H4 (cell line): ENCODE measurements around the gene GNPTG. TPM values are rescaled to one million over a fixed set of nuclear protein-coding genes. Genes with fewer than 3 reads are reported as not detected.
A peak's percentile ranks its signal among the peaks of the same experiment; 100 is the strongest.
"Not testable (repeated sequence)": the region's sequence is repeated elsewhere in the genome, so short reads cannot be mapped to it uniquely, and the experiment has no call there.

Source experiments
- DNase-seq: peaks from one replicate; pipeline ENCODE4 v3.0.0-alpha.2; 2015; ENCODE audit warnings: low spot score
- total RNA-seq: library from RNA; depleted of rRNA; stranded (reverse); fragments of >200 nt; shearing (Covaris generic); gene quantifications from 2 replicates; pipeline ENCODE4 v1.2.3, GENCODE V29; 2014

The GNPTG gene
- total RNA-seq, 1 experiment from 2014 or later, result 37.1 TPM

DNA sequence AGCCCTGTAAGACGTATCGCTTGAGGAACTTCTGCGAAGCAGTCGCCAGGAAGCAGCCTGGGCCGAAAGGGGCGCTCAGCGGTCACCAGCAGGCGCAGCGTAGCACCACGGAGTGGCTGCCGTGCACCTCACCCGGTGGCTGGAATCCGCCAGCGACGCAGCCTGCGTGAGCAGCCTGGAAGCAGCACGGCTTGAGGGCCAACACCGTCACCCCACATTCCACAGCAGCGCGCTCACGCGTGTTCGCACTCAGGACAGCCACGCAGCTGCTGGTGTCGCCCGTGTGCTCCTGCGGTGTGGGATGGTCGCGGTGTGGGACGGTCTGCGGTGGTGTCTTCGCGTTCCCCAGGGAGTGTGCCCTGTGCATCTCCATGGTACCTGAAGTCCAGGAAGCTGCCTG lies 32.7 kb upstream of the GNPTG start:
- DNase-seq, result no peak

DNA sequence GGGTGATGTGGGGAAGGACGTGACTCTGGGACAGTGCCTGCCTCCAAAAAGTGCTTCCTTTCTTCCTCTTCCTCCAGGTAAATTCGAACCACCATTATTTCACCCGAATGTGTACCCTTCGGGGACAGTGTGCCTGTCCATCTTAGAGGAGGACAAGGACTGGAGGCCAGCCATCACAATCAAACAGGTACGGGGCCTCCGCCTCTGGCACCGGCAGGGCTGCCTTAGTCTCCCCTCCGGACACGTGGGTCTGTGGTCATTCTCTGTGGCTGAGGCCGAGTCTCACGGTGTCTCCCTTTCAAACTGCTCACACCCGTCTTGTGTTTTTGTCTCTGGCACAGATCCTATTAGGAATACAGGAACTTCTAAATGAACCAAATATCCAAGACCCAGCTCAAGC lies 31.6 kb upstream of the GNPTG start:
- DNase-seq, result no peak

GRCh38 chr16:1320658-1321240 lies 31.0 kb upstream of the GNPTG start:
- no peak for DNase-seq

DNA sequence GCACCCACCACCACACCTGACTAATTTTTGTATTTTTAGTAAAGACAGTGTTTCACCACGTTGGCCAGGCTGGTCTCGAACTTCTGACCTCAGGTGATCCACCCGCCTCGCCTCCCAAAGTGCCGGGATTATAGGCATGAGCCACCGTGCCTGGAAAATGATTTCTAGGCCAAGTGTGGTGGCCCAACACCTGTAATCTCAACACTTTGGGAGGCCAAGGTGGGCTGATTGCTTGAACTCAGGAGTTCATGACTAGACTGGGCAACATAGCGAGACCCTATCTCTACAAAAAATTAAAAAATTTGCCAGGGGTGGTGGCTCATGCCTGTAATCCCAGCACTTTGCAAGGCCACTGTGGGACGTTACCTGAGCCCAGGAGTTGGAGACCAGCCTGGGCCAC lies 29.3 kb upstream of the GNPTG start:
- no peak for DNase-seq

GRCh38 chr16:1323296-1324239 lies 28.2 kb upstream of the GNPTG start:
- DNase-seq, result no peak

DNA sequence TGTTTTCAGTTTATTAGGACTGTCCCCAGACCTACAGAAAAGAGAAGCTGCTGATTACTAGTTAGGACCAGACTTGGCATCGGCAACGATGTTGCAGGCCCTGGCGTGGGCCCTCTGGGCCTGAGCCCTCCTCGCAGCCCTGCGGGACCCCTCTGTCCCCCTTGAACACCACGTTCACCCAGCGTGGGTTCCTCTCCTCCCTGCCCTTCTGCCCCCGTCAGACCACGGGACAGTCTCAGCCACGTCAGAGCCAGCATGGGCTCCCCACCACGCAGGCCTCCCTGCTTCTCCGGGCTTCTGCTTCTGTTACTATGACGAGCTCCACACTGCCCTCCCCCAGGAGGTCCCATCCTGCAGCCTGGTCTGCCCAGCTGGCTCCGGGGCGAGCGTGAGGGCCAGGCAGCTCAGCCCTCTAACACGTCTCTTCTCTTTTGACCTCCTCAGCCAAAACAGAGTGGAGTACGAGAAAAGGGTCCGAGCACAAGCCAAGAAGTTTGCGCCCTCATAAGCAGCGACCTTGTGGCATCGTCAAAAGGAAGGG lies 27.4 kb upstream of the GNPTG start:
- no peak for DNase-seq

DNA sequence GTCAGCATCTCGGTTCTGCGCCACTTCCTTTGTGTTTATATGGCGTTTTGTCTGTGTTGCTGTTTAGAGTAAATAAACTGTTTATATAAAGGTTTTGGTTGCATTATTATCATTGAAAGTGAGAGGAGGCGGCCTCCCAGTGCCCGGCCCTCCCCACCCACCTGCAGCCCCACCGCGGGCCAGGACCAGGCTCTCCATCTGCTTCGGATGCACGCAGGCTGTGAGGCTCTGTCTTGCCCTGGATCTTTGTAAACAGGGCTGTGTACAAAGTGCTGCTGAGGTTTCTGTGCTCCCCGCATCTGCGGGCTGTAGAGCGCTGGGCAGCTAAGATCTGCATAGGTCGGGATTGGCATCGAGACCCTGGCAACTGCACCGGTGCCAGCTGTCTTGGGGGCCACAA lies 26.5 kb upstream of the GNPTG start:
- no peak for DNase-seq

DNA sequence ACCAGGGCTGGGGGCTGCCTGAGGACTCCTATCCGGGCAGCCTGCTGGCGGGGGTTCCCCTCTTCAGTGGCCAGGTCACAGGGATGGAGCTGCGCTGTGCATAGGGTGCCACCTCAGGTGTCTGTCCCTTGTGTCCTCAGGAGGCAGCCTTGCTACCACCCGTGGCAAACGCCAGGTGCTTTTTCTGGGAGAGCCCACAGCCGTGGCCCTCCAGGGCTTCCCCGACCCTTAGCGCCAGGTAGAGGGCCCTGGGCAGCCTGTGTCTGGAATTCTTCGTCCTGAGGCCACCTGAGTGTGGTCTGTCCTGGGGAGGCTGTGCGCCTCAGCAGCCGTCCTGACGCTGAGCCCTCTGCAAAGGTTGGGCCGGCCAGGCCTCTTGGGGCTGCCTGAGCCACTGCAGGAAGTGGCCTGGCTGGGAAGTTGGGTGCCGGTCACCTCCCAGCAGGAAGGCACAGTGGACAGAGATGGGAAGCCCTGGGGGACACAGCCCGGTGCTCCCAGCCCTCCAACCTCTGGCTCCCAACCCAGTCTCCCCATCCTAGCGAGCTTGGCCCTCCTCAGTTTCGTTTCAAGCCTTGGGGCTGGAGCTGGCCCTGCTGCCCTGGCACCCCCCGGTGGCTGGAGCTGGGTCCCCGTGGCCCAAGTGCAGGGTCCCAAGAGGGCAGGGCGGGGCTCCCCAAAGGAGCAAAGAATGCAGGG lies 25.9 kb upstream of the GNPTG start:
- DNase-seq, result no peak

GRCh38 chr16:1326391-1326790 lies 25.3 kb upstream of the GNPTG start:
- DNase-seq, result no peak

GRCh38 chr16:1326946-1327618 lies 24.6 kb upstream of the GNPTG start:
- no peak for DNase-seq

DNA sequence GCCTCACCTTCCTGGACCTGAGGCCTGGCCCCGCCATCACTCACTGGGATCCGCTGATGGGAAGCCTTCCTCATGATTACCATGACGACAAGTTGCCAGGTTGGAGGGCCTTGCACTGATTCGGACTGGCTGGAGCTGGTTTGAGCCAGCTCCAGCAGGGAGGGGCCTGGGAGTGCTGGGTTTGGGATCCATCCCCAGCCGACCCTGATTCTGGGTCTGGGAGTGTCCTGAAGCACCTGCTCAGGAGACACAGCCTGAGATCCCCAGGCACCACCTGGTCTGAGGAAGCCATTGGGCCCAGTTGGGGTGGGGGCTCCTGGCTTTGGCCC lies 24.1 kb upstream of the GNPTG start:
- DNase-seq, result no peak

- DNase-seq, result not testable (repeated sequence)
Observed at GRCh38 chr16:1328136-1328535, 23.6 kb upstream of the GNPTG start.

GRCh38 chr16:1328961-1329360 lies 22.8 kb upstream of the GNPTG start:
- DNase-seq, result not testable (repeated sequence)

- DNase-seq, result no peak
Observed at GRCh38 chr16:1330260-1330914, 21.3 kb upstream of the GNPTG start.

- DNase-seq, result no peak
Observed at GRCh38 chr16:1330931-1331711, 20.6 kb upstream of the GNPTG start.

GRCh38 chr16:1331712-1332617 lies 19.8 kb upstream of the GNPTG start:
- peak; percentile 66 for DNase-seq

DNA sequence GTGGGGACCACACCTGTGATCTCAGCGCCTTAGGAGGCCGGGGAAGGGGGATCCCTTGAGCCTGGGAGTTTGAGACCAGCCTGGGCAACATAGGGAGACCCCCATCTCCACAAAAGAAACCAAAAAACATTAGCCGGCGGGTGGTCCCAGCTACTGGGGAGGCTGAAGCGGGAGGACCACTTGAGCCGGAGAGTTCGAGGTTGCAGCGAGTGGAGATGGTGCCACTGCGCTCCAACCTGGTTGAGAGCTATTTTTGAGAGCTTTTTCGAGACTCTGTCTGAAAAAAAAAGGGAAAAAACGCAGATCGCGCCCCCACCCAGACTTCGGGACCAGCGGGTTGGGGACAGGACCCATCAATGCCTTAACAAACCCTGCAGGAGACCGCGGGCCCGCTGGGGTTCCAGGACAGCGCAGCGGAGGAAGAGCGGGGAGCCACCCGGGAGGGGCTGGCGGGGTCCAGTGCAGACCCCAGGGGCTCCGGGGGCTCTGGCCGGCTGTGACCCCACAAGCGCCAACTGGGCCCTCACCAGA lies 19.0 kb upstream of the GNPTG start:
- DNase-seq, result no peak

- DNase-seq, result no peak
Observed at GRCh38 chr16:1333149-1333812, 18.4 kb upstream of the GNPTG start, which contains the start of gene BAIAP3. Gene BAIAP3, plus strand, starts transcription at chr16:1333645. Its CDS starts 4,905 bp downstream, at chr16:1338550.
